ENCODE results near the gene CRBN. TPM values are rescaled to one million over a fixed set of nuclear protein-coding genes. Genes with fewer than 3 reads are reported as not detected.
A peak's percentile ranks its signal among the peaks of the same experiment; 100 is the strongest.

The CRBN gene
- total RNA-seq, 1 donor from 2014 or later = 37.0 TPM

GRCh38 chr3:3154879-3155610, 24.4 kb downstream of the CRBN start:
- Mint-ChIP-seq H3K4me1 (peaks cover 4% of the 10 kb centered on the region), H3K27ac (peak overlapping the region; percentile 10), H3K36me3 (ENCODE audit: low read depth) (peaks cover 66% of the 10 kb centered on the region), H3K9me3 (no peaks in the 10 kb centered on the region), H3K4me3 (no peak overlapping the region), H3K27me3 (no peaks in the 10 kb centered on the region)
- DNase-seq = no peak
- intact Hi-C loops (cut with micrococcal nuclease) = no loop called here

GRCh38 chr3:3151513-3151912, 28.0 kb downstream of the CRBN start:
- Mint-ChIP-seq H3K4me1 (peaks cover 4% of the 10 kb centered on the region), H3K9me3 (no peaks in the 10 kb centered on the region), H3K36me3 (ENCODE audit: low read depth) (peaks cover 58% of the 10 kb centered on the region), H3K27me3 (no peaks in the 10 kb centered on the region), H3K27ac (no peak overlapping the region), H3K4me3 (no peak overlapping the region)
- DNase-seq = no peak
- intact Hi-C loops (cut with micrococcal nuclease) = loop anchor here (2.0 kb wide), 1 partner anchor 17 kb away; no protein-coding TSS in a partner anchor

GRCh38 chr3:3149560-3149959, 29.9 kb downstream of the CRBN start:
- H3K36me3 Mint-ChIP-seq (ENCODE audit: low read depth) = peaks cover 64% of the 10 kb centered on the region
- intact Hi-C loops (cut with micrococcal nuclease) = no loop called here
- no peaks in the 10 kb centered on the region for H3K4me1 Mint-ChIP-seq
- no peak overlapping the region for H3K4me3 Mint-ChIP-seq
- no peak overlapping the region for H3K27ac Mint-ChIP-seq
- H3K9me3 Mint-ChIP-seq = no peaks in the 10 kb centered on the region
- H3K27me3 Mint-ChIP-seq = no peaks in the 10 kb centered on the region
- DNase-seq = no peak

GRCh38 chr3:3145831-3146230, 33.7 kb downstream of the CRBN start:
- Mint-ChIP-seq H3K27me3 (no peaks in the 10 kb centered on the region), H3K9me3 (no peaks in the 10 kb centered on the region), H3K4me1 (peaks cover 4% of the 10 kb centered on the region), H3K36me3 (ENCODE audit: low read depth) (peaks cover 69% of the 10 kb centered on the region), H3K27ac (no peak overlapping the region), H3K4me3 (no peak overlapping the region)
- no peak for DNase-seq
- intact Hi-C loops (cut with micrococcal nuclease) = no loop called here

GRCh38 chr3:3141939-3142338, 37.6 kb downstream of the CRBN start:
- Mint-ChIP-seq H3K27ac (no peak overlapping the region), H3K4me3 (no peak overlapping the region), H3K27me3 (no peaks in the 10 kb centered on the region), H3K36me3 (ENCODE audit: low read depth) (peaks cover 81% of the 10 kb centered on the region), H3K4me1 (peaks cover 13% of the 10 kb centered on the region), H3K9me3 (no peaks in the 10 kb centered on the region)
- DNase-seq = no peak
- intact Hi-C loops (cut with micrococcal nuclease) = no loop called here

GRCh38 chr3:3137526-3137925, 42.0 kb downstream of the CRBN start:
- no peak overlapping the region for H3K27ac Mint-ChIP-seq
- peaks cover 68% of the 10 kb centered on the region for H3K36me3 Mint-ChIP-seq (ENCODE audit: low read depth)
- H3K9me3 Mint-ChIP-seq = no peaks in the 10 kb centered on the region
- peaks cover 40% of the 10 kb centered on the region for H3K4me1 Mint-ChIP-seq
- no peaks in the 10 kb centered on the region for H3K27me3 Mint-ChIP-seq
- no peak for DNase-seq
- intact Hi-C loops (cut with micrococcal nuclease) = no loop called here
- H3K4me3 Mint-ChIP-seq = no peak overlapping the region

GRCh38 chr3:3134750-3135448, 44.6 kb downstream of the CRBN start:
- H3K9me3 Mint-ChIP-seq = no peaks in the 10 kb centered on the region
- H3K27me3 Mint-ChIP-seq = no peaks in the 10 kb centered on the region
- no peak overlapping the region for H3K4me3 Mint-ChIP-seq
- intact Hi-C loops (cut with micrococcal nuclease) = loop anchor here (2.0 kb wide), 1 partner anchor 16 kb away; no protein-coding TSS in a partner anchor
- peaks cover 66% of the 10 kb centered on the region for H3K36me3 Mint-ChIP-seq (ENCODE audit: low read depth)
- peak overlapping the region; percentile 18 for H3K27ac Mint-ChIP-seq
- DNase-seq = no peak
- H3K4me1 Mint-ChIP-seq = peaks cover 38% of the 10 kb centered on the region

GRCh38 chr3:3133500-3133899, 46.0 kb downstream of the CRBN start:
- Mint-ChIP-seq H3K4me3 (no peak overlapping the region), H3K27me3 (no peaks in the 10 kb centered on the region), H3K36me3 (ENCODE audit: low read depth) (peaks cover 65% of the 10 kb centered on the region), H3K4me1 (peaks cover 42% of the 10 kb centered on the region), H3K27ac (no peak overlapping the region), H3K9me3 (no peaks in the 10 kb centered on the region)
- intact Hi-C loops (cut with micrococcal nuclease) = no loop called here
- DNase-seq = no peak

GRCh38 chr3:3129579-3129978, 49.9 kb downstream of the CRBN start:
- H3K27ac Mint-ChIP-seq = no peak overlapping the region
- no peak for DNase-seq
- H3K4me1 Mint-ChIP-seq = peaks cover 35% of the 10 kb centered on the region
- peaks cover 53% of the 10 kb centered on the region for H3K36me3 Mint-ChIP-seq (ENCODE audit: low read depth)
- no peaks in the 10 kb centered on the region for H3K27me3 Mint-ChIP-seq
- no peak overlapping the region for H3K4me3 Mint-ChIP-seq
- H3K9me3 Mint-ChIP-seq = no peaks in the 10 kb centered on the region
- intact Hi-C loops (cut with micrococcal nuclease) = loop anchor here (5.0 kb wide), 1 partner anchor 1363 kb away; the partner anchor contains the start of gene ITPR1

- Mint-ChIP-seq H3K27ac (peak overlapping the region; percentile 99), H3K4me1 (peaks cover 24% of the 10 kb centered on the region), H3K4me3 (peak overlapping the region; percentile 100), H3K9me3 (no peaks in the 10 kb centered on the region), H3K36me3 (ENCODE audit: low read depth) (peaks cover 41% of the 10 kb centered on the region), H3K27me3 (no peaks in the 10 kb centered on the region)
- DNase-seq = peak; percentile 71
- intact Hi-C loops (cut with micrococcal nuclease) = loop anchor here (2.0 to 5.0 kb wide), 2 partner anchors 1175 to 1365 kb away; partner anchors contain the start of genes ITPR1 and SETMAR
Measured at GRCh38 chr3:3127432-3128010, 52.0 kb downstream of the CRBN start.

GRCh38 chr3:3126477-3127431, 52.7 kb downstream of the CRBN start, which contains the start of gene TRNT1:
TRNT1 (plus strand) TSS chr3:3126940; CDS start chr3:3129041, 2,101 bp downstream.
- intact Hi-C loops (cut with micrococcal nuclease) = loop anchor here (1.0 to 5.0 kb wide), 3 partner anchors 53 to 1366 kb away; partner anchors contain the start of genes CRBN, ITPR1 and SETMAR
- Mint-ChIP-seq H3K9me3 (no peaks in the 10 kb centered on the region), H3K4me1 (peaks cover 24% of the 10 kb centered on the region), H3K36me3 (ENCODE audit: low read depth) (peaks cover 41% of the 10 kb centered on the region), H3K27ac (peak within 1 kb of the TSS; percentile 99), H3K4me3 (peak within 1 kb of the TSS; percentile 100), H3K27me3 (peaks cover 1% of the 10 kb centered on the region)
- DNase-seq = peak; percentile 99

- Mint-ChIP-seq H3K4me1 (peaks cover 24% of the 10 kb centered on the region), H3K27me3 (peaks cover 1% of the 10 kb centered on the region), H3K9me3 (no peaks in the 10 kb centered on the region), H3K36me3 (ENCODE audit: low read depth) (peaks cover 36% of the 10 kb centered on the region), H3K4me3 (peak overlapping the region; percentile 100), H3K27ac (peak overlapping the region; percentile 99)
- intact Hi-C loops (cut with micrococcal nuclease) = loop anchor here (1.0 to 5.0 kb wide), 3 partner anchors 53 to 1366 kb away; partner anchors contain the start of genes CRBN, ITPR1 and SETMAR
- no peak for DNase-seq
Measured at GRCh38 chr3:3125977-3126376, 53.5 kb downstream of the CRBN start.

GRCh38 chr3:3119393-3119851, 60.1 kb downstream of the CRBN start:
- H3K4me3 Mint-ChIP-seq = no peak overlapping the region
- H3K36me3 Mint-ChIP-seq (ENCODE audit: low read depth) = no peaks in the 10 kb centered on the region
- H3K4me1 Mint-ChIP-seq = peaks cover 2% of the 10 kb centered on the region
- no peak for DNase-seq
- H3K27ac Mint-ChIP-seq = peak overlapping the region; percentile 35
- H3K9me3 Mint-ChIP-seq = no peaks in the 10 kb centered on the region
- intact Hi-C loops (cut with micrococcal nuclease) = no loop called here
- peaks cover 7% of the 10 kb centered on the region for H3K27me3 Mint-ChIP-seq

All from activated CD4-positive, alpha-beta T cell treated with anti-CD3 and anti-CD28 coated beads, Interleukin-2, amount 10 ng/mL, durations not matched to agents 24 days and 14 days (primary cell).